ENCODE measurements around the gene SOX13. TPM values are rescaled to one million over a fixed set of nuclear protein-coding genes. Genes with fewer than 3 reads are reported as not detected.

Gene SOX13
- total RNA-seq, 1 experiment from 2014 or later: not detected

GRCh38 chr1:204067935-204068334 lies 5.0 kb upstream of the SOX13 start:
- Histone ChIP-seq H3K9me2 (replicated peaks; ENCODE audit: insufficient read depth, low read length) (no peaks in the 10 kb centered on the region), H3K36me3 (ENCODE audit: insufficient read depth, low read length) (no peaks in the 10 kb centered on the region), H3K4me3 (ENCODE audit: low read length) (no peak overlapping the region), H3K4me2 (ENCODE audit: low read depth, low read length, poor library complexity, severe bottlenecking) (no peak overlapping the region), H3K9ac (ENCODE audit: low read length) (no peak overlapping the region), H3K4me1 (ENCODE audit: low read length) (no peaks in the 10 kb centered on the region), H3K27me3 (ENCODE audit: low read length) (no peaks in the 10 kb centered on the region), H4K20me1 (ENCODE audit: insufficient read depth, low read depth, low read length) (no peaks in the 10 kb centered on the region), H3K9me3 (ENCODE audit: low read length) (no peaks in the 10 kb centered on the region), H3K79me2 (ENCODE audit: low read length) (no peaks in the 10 kb centered on the region), H2AFZ (ENCODE audit: low read length) (no peak overlapping the region), H3K27ac (ENCODE audit: low read length) (no peak overlapping the region)
- no peak for DNase-seq

- Histone ChIP-seq H3K9ac (ENCODE audit: low read length) (no peak overlapping the region), H2AFZ (ENCODE audit: low read length) (no peak overlapping the region), H3K4me3 (ENCODE audit: low read length) (no peak overlapping the region), H3K4me1 (ENCODE audit: low read length) (no peaks in the 10 kb centered on the region), H3K36me3 (ENCODE audit: insufficient read depth, low read length) (no peaks in the 10 kb centered on the region), H3K4me2 (ENCODE audit: low read depth, low read length, poor library complexity, severe bottlenecking) (no peak overlapping the region), H3K79me2 (ENCODE audit: low read length) (no peaks in the 10 kb centered on the region), H3K27me3 (ENCODE audit: low read length) (no peaks in the 10 kb centered on the region), H3K27ac (ENCODE audit: low read length) (no peak overlapping the region), H3K9me2 (replicated peaks; ENCODE audit: insufficient read depth, low read length) (no peaks in the 10 kb centered on the region), H4K20me1 (ENCODE audit: insufficient read depth, low read depth, low read length) (no peaks in the 10 kb centered on the region), H3K9me3 (ENCODE audit: low read length) (no peaks in the 10 kb centered on the region)
- no peak for DNase-seq
Measured at GRCh38 chr1:204069887-204070286, 3.0 kb upstream of the SOX13 start.

DNA sequence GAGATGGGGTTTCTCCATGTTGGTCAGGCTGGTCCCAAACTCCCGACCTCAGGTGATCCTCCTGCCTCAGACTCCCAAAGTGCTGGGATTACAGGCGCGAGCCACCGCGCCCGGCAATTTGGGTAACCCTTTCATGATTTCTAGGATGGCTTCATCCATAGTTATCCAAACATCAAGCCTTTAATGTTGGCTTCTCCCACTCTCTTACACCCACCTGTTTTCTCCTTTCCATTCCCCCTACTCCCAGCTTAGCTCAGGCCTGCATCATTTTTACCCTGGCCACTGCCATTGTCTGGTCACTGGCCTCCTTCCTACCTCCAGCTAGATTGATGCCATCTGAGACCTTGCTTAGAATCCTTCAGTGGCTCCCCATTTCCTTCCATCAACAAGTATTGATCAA lies 2.0 kb upstream of the SOX13 start:
- Histone ChIP-seq H3K36me3 (ENCODE audit: insufficient read depth, low read length) (no peaks in the 10 kb centered on the region), H3K9ac (ENCODE audit: low read length) (no peak overlapping the region), H3K9me3 (ENCODE audit: low read length) (no peaks in the 10 kb centered on the region), H4K20me1 (ENCODE audit: insufficient read depth, low read depth, low read length) (no peaks in the 10 kb centered on the region), H3K27me3 (ENCODE audit: low read length) (no peaks in the 10 kb centered on the region), H3K4me1 (ENCODE audit: low read length) (no peaks in the 10 kb centered on the region), H3K4me3 (ENCODE audit: low read length) (no peak overlapping the region), H3K4me2 (ENCODE audit: low read depth, low read length, poor library complexity, severe bottlenecking) (no peak overlapping the region), H3K27ac (ENCODE audit: low read length) (no peak overlapping the region), H2AFZ (ENCODE audit: low read length) (no peak overlapping the region), H3K79me2 (ENCODE audit: low read length) (no peaks in the 10 kb centered on the region), H3K9me2 (replicated peaks; ENCODE audit: insufficient read depth, low read length) (no peaks in the 10 kb centered on the region)
- DNase-seq: no peak

DNA sequence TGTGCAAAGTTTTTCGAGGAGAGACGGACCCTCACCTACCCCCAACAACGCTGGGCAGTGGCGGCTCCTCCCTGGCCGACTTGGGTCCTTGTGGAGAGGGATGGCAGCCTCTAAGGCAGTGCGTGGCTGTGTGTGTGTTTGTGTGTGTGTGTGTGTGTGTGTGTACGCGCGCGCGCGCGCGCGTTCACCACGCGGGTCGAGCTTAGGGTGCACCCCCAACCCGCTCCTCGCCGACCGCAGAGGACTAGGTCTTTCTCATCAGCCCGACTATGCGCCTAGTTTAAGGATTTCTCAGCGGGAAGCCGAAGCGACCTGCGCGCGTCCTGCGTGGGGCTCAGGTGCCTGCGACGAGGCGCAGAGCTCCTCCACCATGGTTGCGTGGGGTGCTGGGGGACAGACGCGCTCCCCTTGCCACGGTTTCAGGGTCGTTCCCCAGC lies 940 bp downstream of the SOX13 start:
- H3K79me2 ChIP-seq (ENCODE audit: low read length): no peaks in the 10 kb centered on the region
- no peaks in the 10 kb centered on the region for H3K9me3 ChIP-seq (ENCODE audit: low read length)
- H3K9ac ChIP-seq (ENCODE audit: low read length): no peak overlapping the region
- H3K4me2 ChIP-seq (ENCODE audit: low read depth, low read length, poor library complexity, severe bottlenecking): no peak overlapping the region
- no peaks in the 10 kb centered on the region for H3K9me2 ChIP-seq (replicated peaks; ENCODE audit: insufficient read depth, low read length)
- no peak overlapping the region for H3K27ac ChIP-seq (ENCODE audit: low read length)
- H3K27me3 ChIP-seq (ENCODE audit: low read length): no peaks in the 10 kb centered on the region
- DNase-seq: no peak
- H3K36me3 ChIP-seq (ENCODE audit: insufficient read depth, low read length): no peaks in the 10 kb centered on the region
- no peak overlapping the region for H2AFZ ChIP-seq (ENCODE audit: low read length)
- H4K20me1 ChIP-seq (ENCODE audit: insufficient read depth, low read depth, low read length): no peaks in the 10 kb centered on the region
- H3K4me1 ChIP-seq (ENCODE audit: low read length): no peaks in the 10 kb centered on the region
- H3K4me3 ChIP-seq (ENCODE audit: low read length): no peak overlapping the region

GRCh38 chr1:204074274-204075138 lies 1.6 kb downstream of the SOX13 start:
- Histone ChIP-seq H3K4me1 (ENCODE audit: low read length) (no peaks in the 10 kb centered on the region), H3K4me2 (ENCODE audit: low read depth, low read length, poor library complexity, severe bottlenecking) (no peak overlapping the region), H3K27ac (ENCODE audit: low read length) (no peak overlapping the region), H3K27me3 (ENCODE audit: low read length) (no peaks in the 10 kb centered on the region), H3K9me3 (ENCODE audit: low read length) (no peaks in the 10 kb centered on the region), H3K36me3 (ENCODE audit: insufficient read depth, low read length) (no peaks in the 10 kb centered on the region), H4K20me1 (ENCODE audit: insufficient read depth, low read depth, low read length) (no peaks in the 10 kb centered on the region), H3K9me2 (replicated peaks; ENCODE audit: insufficient read depth, low read length) (no peaks in the 10 kb centered on the region), H3K79me2 (ENCODE audit: low read length) (no peaks in the 10 kb centered on the region), H3K4me3 (ENCODE audit: low read length) (no peak overlapping the region), H2AFZ (ENCODE audit: low read length) (no peak overlapping the region), H3K9ac (ENCODE audit: low read length) (no peak overlapping the region)
- no peak for DNase-seq

GRCh38 chr1:204075139-204075521 lies 2.2 kb downstream of the SOX13 start:
- Histone ChIP-seq H3K9me2 (replicated peaks; ENCODE audit: insufficient read depth, low read length) (no peaks in the 10 kb centered on the region), H3K27ac (ENCODE audit: low read length) (no peak overlapping the region), H3K4me2 (ENCODE audit: low read depth, low read length, poor library complexity, severe bottlenecking) (no peak overlapping the region), H3K9ac (ENCODE audit: low read length) (no peak overlapping the region), H2AFZ (ENCODE audit: low read length) (no peak overlapping the region), H3K27me3 (ENCODE audit: low read length) (no peaks in the 10 kb centered on the region), H3K79me2 (ENCODE audit: low read length) (no peaks in the 10 kb centered on the region), H3K4me3 (ENCODE audit: low read length) (no peak overlapping the region), H3K36me3 (ENCODE audit: insufficient read depth, low read length) (no peaks in the 10 kb centered on the region), H3K9me3 (ENCODE audit: low read length) (no peaks in the 10 kb centered on the region), H3K4me1 (ENCODE audit: low read length) (no peaks in the 10 kb centered on the region), H4K20me1 (ENCODE audit: insufficient read depth, low read depth, low read length) (no peaks in the 10 kb centered on the region)
- DNase-seq: no peak

GRCh38 chr1:204075890-204076846 lies 3.3 kb downstream of the SOX13 start:
- Histone ChIP-seq H3K36me3 (ENCODE audit: insufficient read depth, low read length) (no peaks in the 10 kb centered on the region), H3K4me3 (ENCODE audit: low read length) (no peak overlapping the region), H3K9ac (ENCODE audit: low read length) (no peak overlapping the region), H3K9me3 (ENCODE audit: low read length) (no peaks in the 10 kb centered on the region), H3K4me1 (ENCODE audit: low read length) (no peaks in the 10 kb centered on the region), H2AFZ (ENCODE audit: low read length) (no peak overlapping the region), H4K20me1 (ENCODE audit: insufficient read depth, low read depth, low read length) (no peaks in the 10 kb centered on the region), H3K9me2 (replicated peaks; ENCODE audit: insufficient read depth, low read length) (no peaks in the 10 kb centered on the region), H3K4me2 (ENCODE audit: low read depth, low read length, poor library complexity, severe bottlenecking) (no peak overlapping the region), H3K27ac (ENCODE audit: low read length) (no peak overlapping the region), H3K79me2 (ENCODE audit: low read length) (no peaks in the 10 kb centered on the region), H3K27me3 (ENCODE audit: low read length) (no peaks in the 10 kb centered on the region)
- no peak for DNase-seq

DNA sequence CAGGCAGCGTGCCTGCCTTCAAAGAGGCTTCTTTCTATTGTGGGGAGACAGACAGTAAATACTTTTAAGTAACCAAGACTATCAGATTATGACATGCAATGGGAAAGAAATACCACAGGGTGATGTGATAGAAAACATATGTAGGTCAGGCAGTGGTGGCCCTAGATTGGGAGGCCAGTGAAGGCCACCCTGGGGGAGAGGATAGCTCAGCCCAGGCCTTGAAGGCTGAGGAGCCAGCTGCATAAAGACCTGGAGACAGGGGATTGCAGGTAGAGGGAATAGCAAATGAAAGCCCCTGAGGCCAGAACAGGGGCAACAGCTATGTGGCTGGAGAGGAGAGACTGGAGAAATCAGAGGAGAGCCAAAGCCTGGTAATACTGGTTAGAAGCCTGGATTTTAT lies 4.0 kb downstream of the SOX13 start:
- no peaks in the 10 kb centered on the region for H3K9me3 ChIP-seq (ENCODE audit: low read length)
- H3K4me2 ChIP-seq (ENCODE audit: low read depth, low read length, poor library complexity, severe bottlenecking): no peak overlapping the region
- H3K27me3 ChIP-seq (ENCODE audit: low read length): no peaks in the 10 kb centered on the region
- no peak overlapping the region for H2AFZ ChIP-seq (ENCODE audit: low read length)
- no peaks in the 10 kb centered on the region for H3K4me1 ChIP-seq (ENCODE audit: low read length)
- no peaks in the 10 kb centered on the region for H3K36me3 ChIP-seq (ENCODE audit: insufficient read depth, low read length)
- H3K9ac ChIP-seq (ENCODE audit: low read length): no peak overlapping the region
- no peak overlapping the region for H3K4me3 ChIP-seq (ENCODE audit: low read length)
- H3K79me2 ChIP-seq (ENCODE audit: low read length): no peaks in the 10 kb centered on the region
- H4K20me1 ChIP-seq (ENCODE audit: insufficient read depth, low read depth, low read length): no peaks in the 10 kb centered on the region
- H3K9me2 ChIP-seq (replicated peaks; ENCODE audit: insufficient read depth, low read length): no peaks in the 10 kb centered on the region
- no peak for DNase-seq
- no peak overlapping the region for H3K27ac ChIP-seq (ENCODE audit: low read length)

Measured in Karpas-422 (cell line).